ENCODE results near the gene UBL4A. TPM values are rescaled to one million over a fixed set of nuclear protein-coding genes. Genes with fewer than 3 reads are reported as not detected.

The UBL4A gene
- 43.6 and 48.3 TPM in 2 replicates for total RNA-seq (2014; rRNA removed)
- 34.3 TPM for polyA plus RNA-seq (2012)

DNA sequence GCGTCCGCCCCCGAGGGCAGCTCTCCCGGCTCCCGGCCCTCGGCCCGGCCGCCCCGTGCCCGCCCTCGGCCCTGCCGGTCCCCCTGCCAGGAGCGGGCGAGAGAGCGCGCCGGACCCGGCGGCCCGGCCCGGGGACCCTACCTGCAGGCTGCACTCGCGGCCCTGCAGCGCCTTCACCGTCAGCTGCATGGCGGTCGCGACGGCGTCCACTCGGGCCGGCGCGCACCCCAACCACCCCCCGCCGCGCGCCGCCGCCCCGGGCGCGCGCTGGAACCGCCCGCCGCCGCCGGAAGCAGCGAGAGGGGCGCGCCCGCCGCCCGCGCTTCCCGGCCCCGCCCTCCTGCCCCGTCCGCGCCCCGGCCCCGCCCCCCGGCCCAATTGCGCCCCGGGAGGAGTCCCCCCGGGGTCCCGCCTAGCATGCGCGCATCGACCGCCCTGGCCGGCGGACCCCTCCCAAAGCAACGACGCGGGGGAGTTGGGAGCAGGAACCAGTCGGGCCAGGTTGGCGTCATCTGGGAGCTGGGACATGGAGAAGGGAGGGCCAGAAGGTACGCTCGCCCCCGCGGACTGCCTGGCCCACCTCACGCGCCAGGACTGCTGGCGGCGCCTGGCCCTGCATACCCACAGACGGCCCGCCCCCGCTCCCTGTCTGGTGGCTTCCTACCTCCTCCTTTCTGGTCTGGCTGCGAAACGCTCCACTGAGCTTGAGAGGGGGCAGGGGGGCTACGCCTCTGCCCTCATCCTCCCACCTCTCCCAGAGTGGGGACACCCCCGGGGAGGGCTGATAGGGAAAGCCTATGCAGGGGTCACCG lies at the start of gene UBL4A:
Gene UBL4A (minus strand): TSS at position 220 of the 812 bp plus-strand sequence. CDS start 31 bp downstream, at position 189.
- DNase-seq (ENCODE audit: low read depth): no peak

DNA sequence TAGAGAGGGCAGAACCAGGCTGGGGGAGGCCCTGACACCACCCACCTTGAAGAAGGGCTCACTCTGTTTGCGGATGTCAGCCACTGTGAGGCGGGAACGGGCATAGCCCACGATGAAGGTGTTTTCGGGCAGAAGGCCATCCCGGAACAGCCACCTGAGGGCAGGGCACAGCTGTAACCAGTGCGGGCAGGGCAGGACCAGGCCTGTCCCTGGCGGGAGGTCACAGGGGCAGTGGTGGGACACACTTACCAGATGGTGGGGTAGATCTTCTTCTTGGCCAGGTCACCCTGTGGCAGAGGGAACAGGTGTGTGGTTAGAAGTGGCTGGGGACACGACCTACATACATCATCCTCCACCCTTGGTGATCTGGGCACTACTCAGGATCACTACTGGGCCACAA lies 49.5 kb upstream of the UBL4A start:
- no peak for DNase-seq (ENCODE audit: low read depth)

- DNase-seq (ENCODE audit: low read depth): peak; percentile 74
These were observed 48.3 kb upstream of the UBL4A start for GRCh38 chrX:154534526-154535322.

DNA sequence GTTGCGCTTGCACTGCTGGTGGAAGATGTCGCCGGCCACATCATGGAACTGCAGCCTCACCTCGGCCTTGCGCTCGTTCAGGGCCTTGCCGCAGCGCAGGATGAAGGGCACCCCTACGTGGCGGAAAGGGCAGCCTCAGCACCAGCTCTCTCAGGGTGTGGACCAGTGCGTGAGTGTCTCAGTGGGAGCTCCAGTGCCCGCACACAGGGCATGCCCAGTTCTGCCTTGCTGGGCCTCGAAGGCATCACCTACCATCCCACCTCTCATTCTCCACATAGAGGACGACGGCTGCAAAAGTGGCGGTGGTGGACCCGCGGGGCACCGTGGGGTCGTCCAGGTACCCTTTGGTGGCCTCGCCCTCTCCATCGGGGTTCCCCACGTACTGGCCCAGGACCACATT lies 46.3 kb upstream of the UBL4A start:
- no peak for DNase-seq (ENCODE audit: low read depth)

DNA sequence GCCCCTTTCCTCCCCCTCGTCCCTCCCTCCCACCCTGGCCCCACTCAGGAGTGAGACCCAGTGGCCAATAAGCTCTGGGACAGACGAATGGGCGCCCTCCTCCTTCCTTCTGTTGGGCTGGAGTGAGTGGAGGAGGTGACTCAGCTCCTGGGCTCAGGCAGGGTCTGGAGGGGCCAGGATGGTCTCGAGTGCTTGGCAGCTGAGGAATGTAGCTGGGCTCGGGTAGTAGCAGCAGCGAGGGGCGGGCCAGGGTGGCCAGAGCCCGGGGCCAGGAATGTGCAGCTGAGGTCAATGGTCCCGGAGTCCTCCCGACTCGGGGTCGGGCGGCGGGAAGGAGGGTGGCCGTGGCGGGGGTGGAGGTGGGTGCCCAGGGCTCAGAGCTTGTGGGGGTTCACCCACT lies 45.2 kb upstream of the UBL4A start:
- peak; percentile 70 for DNase-seq (ENCODE audit: low read depth)

GRCh38 chrX:154530286-154530685 lies 43.9 kb upstream of the UBL4A start:
- no peak for DNase-seq (ENCODE audit: low read depth)

- DNase-seq (ENCODE audit: low read depth): peak; percentile 51
These were observed 42.8 kb upstream of the UBL4A start for GRCh38 chrX:154529206-154529612.

DNA sequence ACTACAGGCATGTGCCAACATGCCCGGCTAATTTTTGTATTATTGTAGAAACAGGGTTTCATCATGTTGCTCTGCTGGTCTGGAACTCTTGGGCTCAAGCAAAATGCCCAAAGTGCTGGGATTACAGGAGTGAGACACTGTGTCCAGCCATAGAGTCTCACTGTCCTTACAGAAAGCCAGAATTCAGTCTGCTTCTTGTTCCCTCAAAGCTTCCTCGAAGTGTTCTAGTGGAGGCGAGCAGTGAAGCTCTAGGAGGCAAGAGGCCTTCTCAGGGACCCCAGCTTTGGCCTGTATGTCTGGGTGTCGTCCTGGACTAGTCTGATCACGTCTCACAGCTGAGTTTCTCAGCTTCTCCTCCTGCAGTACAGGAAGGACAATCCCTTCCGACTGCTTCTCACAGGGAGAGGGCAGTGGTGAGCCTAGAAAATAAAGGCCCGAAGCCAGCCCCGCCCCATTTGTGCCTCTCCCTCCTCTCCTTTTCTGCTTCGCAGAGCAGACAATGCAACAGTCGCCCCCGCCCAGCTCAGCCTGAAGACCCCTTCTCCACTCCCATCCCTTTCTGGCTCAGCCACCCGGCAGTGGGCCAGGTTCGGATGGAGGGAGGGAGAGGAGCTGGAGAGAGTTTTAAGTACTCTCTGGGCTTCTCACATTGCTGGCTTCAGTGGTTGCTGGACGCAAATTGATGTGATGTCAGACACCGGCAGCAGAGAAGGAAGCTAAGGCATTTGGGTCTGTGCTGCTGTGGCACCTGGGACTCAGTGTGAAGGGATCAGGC lies 40.7 kb upstream of the UBL4A start:
- DNase-seq (ENCODE audit: low read depth): peak; percentile 76

DNA sequence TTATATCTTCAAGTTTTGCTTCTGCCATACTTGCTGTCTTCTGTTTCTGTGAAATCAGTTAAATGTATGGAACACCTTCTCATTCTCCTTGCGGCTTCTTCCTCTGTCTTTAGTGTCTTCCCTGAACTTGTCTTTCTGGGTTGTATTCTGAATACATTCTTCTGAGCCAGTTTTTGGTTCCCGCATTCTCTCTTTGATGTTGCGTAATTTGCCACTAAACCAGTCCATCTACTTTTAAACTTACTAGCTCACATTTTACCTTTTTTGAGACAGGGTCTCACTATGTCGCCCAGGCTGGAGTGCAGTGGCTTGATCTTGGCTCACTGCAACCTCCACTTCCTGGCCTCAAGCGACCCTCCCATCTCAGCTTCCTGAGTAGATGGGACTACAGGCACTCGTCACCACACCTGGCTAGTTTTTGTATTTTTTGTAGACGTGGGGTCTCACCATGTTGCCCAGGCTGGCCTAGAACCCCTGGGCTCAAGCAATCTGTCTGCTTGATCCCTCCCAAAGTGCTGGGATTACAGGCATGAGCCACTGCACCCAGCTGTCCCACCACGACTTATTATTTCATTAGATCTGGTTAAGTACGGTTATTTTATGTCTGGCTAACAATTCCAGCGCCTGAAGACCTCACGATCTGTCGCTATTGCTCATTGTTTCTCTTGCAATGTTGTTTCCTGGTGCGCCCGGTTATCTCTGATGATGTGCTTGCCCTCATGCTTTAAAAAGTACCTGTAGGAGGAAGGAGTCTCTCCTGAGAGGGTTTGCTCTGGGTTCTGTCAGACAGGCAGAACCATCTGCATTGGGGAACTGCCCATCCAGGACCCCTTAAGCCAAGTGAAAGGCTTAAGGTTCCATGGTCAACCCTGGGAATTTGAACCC lies 39.4 kb upstream of the UBL4A start:
- DNase-seq (ENCODE audit: low read depth): no peak

- DNase-seq (ENCODE audit: low read depth): no peak
These were observed 33.0 kb upstream of the UBL4A start for GRCh38 chrX:154519389-154519788.

DNA sequence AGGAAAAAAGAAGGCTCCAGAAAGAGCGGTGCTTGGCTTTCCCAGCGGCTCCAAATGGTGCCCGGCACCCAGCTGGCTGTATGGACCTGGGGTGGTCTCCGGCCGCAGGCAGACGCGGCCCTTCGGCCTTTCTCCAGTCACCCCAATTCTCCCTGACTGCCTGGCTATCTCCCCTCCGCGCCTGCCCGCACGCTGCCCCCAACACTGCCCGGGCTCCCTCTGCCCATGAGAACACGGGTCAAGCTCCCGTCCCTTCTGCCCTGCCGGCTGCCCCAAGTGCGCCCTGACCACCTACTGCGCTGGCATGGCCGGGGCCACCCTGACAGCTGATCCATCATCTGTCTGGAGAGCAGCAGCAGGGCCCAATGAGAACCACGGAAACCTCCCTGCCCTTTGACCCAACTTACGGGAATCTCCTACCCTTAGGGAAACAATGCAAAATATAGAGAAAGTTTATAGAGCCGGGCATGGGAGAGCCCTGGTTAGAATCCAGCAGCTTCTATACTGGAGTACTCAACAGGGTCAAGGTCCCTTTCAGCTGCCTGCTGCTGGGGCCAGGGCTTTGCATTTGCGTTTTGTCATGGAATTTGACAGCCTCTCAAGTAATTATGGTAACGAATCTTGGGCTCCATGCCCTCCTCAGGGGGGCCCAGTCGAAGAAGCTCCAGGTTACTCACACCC lies 30.8 kb upstream of the UBL4A start:
- DNase-seq (ENCODE audit: low read depth): no peak

DNA sequence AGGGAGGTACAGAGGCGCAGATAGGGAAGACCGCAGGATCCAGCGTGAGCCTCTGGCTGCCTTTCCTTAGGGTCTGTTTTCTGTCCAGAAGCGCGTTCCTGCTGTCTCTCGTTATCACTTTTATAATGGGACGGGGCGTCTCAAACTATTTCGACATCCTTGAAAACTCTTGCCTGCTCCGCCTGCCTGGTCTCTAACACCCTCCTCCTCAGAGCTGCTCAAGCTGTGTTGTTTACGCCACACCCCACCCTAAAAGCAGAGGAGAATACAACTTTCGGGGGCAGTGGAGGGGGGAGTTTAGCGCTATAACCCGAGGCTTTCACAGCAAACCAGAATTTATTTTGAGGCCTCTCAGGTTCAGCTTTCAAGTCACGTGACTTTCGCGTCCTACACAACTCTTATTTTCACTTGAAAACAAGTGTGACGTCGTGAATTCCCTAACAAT lies 30.3 kb upstream of the UBL4A start:
- DNase-seq (ENCODE audit: low read depth): peak; percentile 17

GRCh38 chrX:154515966-154516655 lies 29.7 kb upstream of the UBL4A start, which contains the start of gene FAM3A:
TSS of gene FAM3A (minus strand) at chrX:154516232. CDS start at chrX:154515772, 460 bp downstream.
- DNase-seq (ENCODE audit: low read depth): peak; percentile 78

DNA sequence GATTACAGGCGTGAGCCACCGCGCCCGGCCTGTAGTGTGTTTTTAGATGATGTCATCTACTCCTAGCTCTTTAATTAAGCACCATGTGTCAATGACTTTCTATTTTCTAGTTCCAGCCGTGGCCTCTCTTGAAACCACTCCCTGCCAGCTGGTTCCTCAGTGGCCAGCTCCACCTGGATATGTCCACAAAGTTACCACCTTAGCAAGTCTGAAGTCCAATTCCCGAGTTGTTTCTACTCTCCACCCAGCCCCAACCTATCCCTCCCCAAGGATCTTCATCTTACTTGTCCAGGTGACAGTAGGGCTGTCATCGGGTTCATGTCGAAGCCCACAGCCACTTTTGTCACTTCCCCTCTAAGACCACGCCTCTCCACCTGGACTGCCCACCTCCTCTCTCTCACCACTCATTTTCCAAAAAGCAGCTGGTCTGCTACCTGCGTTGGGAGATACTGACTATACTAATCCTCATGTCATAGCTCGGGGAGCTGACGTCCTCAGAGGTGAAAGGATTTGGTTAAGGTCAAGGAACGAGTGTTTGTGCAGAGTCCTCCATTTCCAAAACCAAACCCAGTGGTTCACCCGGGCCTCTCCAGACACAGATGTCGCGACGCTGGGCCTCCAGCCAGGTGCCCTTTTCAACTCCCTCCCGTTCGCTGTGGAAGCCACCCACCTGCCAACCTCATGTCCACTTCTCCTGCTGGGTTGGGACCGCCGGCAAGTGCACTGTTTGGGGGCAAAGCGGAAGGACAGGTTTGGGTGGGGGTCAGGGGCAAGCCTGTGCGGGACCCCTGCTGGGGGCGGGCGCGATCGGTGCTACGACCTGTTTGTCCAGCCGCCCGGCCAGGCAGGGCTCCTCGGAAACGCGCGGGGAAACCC lies 28.9 kb upstream of the UBL4A start:
- DNase-seq (ENCODE audit: low read depth): no peak

DNA sequence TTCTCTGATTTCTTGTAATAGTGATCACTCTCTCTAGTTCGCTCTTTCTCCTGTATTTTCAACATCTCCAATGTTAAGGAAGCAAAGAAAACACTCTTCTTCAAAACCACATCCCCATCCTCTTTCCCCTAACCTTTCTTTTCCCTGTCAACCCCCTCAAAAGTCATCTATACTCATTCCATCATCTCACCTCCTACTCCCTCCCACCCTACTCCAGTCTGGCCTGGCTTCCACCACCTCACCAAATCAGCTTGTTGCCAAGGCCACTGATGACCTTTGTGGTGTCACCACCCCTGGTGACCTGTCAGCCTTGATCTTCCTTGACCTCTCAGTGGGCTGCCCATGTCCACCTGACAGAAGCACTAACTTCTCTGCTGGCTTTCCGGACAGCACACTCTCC lies 27.3 kb upstream of the UBL4A start:
- no peak for DNase-seq (ENCODE audit: low read depth)

GRCh38 chrX:154512879-154513553 lies 26.6 kb upstream of the UBL4A start:
- no peak for DNase-seq (ENCODE audit: low read depth)

GRCh38 chrX:154511761-154512160 lies 25.3 kb upstream of the UBL4A start:
- DNase-seq (ENCODE audit: low read depth): no peak

GRCh38 chrX:154509455-154509854 lies 23.0 kb upstream of the UBL4A start:
- no peak for DNase-seq (ENCODE audit: low read depth)

Data from LHCN-M2 (cell line).